Endometrial microvascular endothelial cells (primary cell): ENCODE results near the gene ZBTB16. TPM values are rescaled to one million over a fixed set of nuclear protein-coding genes. Genes with fewer than 3 reads are reported as not detected.

Experiments used
- total RNA-seq: library from RNA; depleted of rRNA; stranded (reverse); fragments of >200 nt; gene quantifications from one replicate; pipeline ENCODE4 v1.2.3, GENCODE V29; 2015; ENCODE audit errors: inconsistent ontology term

Gene ZBTB16
- total RNA-seq, 1 donor from 2014 or later: 25.9 TPM

Other genes starting within 250 kb of the ZBTB16 start
- gene USP28, start 184.1 kb upstream of the ZBTB16 start, total RNA-seq: 30.3 TPM
- gene HTR3B, start 154.9 kb upstream of the ZBTB16 start, total RNA-seq: not detected
- not detected for gene HTR3A, start 84.6 kb upstream of the ZBTB16 start, total RNA-seq
- gene NNMT, start 236.7 kb downstream of the ZBTB16 start, total RNA-seq: 294 TPM